SKM-1 (cell line): ENCODE results near the gene IRX4.

Experiments used
- DNase-seq: peaks from one replicate; lab custom pipeline; 2025; ENCODE audit not compliant: unreplicated experiment; lab: John Stamatoyannopoulos, UW

IRX4 gene

DNA sequence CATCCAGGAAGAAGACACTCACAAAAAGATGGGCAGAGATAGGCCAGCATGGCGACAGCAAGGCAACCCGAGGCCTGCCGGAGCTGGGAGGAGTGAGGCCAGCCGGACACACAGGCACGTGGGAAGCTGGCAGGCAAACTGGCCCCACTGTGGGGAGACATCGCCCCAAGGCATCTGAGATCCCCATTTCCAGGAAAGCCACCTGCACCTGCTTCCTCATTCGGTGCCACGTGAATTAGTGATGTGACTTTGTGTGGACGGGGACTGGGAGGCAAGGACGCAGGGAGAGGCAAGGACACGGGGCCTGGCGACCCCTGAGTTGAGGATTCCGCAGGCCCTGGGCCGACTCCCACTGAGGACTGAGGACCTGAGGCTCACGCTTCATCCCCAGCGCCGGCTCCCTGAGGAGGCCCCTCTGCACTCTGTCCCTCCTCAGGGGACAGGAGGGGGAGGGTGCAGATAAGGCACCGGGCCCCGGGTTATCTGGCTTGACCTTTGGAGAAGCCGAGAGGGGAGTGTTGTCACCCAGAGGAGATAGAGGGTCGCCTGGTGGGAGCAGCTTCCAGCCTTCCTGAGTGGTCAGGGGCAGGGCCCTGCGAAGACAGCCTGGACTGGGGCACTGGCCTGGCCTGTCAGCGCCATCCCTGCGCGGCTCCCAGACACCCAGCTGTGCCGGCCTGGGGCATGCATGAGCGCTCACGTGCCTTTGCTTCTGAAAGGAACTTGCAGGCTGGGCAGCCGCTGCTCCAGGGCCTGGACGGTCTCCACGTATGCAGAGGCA, 41.8 kb downstream of the IRX4 start:
- no peak for DNase-seq

DNA sequence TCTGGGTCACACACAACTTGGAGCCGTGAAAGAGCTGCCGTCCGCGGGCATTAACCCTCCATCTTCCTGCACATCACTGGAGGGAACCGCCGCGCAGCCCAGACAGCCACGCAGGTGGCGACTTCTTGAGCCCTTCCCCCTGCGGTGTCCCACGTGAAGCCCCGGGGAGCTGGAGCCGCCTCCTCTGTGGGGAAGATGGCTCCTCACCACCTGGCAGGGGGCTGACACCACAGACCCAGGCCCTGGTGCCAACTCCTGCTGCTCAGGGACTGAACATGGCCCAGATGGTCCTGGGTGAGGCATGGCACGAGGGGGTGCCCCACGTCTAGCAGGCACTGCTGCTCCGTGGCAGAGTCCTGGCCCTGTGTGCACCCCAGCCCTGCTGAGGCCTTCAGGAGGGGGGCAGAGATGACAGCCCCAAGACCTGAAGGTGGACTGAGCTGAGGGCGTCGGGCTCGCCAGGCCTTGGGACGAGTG, 42.6 kb downstream of the IRX4 start:
- DNase-seq, result no peak

DNA sequence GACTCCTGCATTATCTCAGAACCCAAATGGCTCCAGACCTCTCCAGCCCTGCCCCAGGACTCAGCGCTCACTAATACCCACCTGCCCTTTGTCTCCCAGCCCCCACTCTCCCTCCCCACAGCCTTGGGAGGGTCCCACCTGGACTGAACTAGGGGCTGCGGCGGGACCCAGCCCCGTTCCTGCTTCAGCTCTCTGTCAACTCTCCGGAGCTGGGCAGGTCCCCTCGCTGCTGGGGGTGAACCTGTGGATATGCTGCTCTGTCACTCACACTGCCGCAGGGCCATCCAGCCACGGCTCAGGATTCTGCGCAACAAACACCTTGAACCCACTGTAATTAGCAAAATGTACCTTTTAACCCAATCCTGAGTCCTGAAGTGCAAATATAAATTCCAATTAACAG, 44.7 kb downstream of the IRX4 start:
- DNase-seq, result no peak

DNA sequence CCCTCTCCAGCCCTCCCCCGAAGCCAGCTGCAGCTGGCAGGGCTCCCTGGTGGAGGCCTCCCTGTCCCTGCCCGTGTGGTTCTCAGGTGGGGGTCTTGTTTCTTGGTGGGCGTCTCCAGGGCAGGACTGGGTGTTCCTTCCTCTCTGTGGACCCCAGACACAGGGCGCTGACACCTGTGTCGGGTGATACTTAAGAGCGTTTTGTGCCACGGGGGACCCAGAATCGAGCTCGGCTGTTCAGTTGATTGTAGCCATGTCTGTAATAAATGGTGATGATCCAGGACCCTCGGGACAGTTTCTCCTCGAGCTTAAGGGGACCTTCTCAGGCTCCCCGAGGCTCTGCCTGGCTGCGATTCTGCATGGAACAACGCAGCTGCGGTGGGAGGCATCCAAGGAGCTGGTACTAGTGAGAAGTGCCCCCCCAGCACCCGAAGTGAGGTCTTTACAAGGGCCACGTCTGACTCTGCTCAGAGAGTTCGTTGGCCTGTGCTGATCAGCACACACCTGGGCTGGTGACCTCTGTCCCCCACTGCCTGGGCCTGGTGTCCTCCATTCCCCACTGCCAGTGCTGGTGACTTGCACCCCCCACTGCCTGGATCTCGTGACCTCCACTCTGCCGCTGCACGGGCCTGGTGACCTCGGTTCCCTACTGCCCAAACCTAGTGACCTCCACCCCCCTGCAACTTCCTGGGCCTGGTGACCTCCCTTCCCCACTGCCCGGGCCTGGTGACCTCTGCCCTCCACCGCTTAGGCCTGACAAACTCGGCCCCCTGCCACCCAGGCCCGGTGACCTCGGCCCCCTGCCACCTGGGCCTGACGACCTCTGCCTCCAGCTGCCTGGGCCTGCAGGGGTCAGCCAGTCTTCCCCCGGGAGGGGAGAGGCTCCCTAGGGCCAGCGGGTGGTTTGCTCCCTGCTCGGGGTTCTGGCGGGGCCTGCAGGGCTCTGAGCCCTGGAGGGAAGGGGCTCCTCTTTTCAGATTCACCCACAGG, 45.5 kb downstream of the IRX4 start:
- no peak for DNase-seq

DNA sequence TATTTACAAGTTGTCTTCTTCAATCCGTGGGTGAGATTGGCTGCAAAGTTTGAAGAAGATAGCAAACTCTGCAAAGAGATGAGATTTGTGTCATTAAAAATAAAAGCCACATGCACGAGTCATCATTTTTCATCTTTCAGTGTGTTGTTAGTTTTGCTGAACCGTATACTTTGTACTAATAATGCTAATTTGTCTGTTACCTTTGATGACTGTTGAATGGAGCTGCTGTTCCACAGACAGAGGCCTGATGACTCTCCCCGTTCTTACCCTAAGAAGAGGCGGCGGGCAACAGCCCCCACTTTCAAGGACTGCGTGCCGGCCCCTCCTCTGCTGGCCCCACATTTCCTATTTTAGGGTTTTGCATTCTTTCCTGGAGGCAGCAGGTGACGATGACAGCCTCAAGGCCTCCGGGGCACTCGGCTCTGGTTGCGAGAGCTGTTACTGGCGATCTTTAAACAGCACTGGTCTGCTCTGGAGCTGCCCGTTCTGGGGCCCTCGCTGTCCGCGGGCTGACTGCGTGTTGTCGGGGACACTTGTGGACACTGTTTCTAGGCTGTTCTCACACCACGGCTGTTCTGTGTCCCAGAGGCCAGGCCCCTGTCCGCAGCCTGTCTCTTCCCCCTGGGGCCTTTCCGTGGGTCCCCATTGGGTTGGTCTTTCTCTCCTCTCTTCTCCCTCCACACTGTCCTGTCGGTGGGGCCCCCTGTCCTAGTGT, 46.4 kb downstream of the IRX4 start:
- DNase-seq, result no peak

DNA sequence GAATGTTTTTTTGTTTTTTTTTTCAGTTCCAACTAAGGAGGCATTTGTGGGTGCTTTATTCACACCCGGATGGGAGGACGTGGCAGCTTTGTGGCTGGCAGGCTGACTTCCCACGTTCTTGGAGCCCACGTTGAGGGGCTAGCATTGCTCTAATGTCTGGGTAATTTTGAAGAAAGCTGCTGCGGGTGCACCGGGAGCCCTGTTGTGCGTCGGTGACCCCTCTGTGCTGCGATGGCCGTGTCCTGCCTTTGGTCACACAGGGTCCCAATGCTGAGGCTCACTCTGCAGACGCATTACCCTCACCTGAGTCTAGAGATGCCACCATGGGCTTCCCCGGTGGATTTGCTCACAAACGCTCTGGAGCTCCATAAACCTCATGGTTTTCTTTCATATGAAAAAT, 47.3 kb downstream of the IRX4 start:
- DNase-seq, result no peak

DNA sequence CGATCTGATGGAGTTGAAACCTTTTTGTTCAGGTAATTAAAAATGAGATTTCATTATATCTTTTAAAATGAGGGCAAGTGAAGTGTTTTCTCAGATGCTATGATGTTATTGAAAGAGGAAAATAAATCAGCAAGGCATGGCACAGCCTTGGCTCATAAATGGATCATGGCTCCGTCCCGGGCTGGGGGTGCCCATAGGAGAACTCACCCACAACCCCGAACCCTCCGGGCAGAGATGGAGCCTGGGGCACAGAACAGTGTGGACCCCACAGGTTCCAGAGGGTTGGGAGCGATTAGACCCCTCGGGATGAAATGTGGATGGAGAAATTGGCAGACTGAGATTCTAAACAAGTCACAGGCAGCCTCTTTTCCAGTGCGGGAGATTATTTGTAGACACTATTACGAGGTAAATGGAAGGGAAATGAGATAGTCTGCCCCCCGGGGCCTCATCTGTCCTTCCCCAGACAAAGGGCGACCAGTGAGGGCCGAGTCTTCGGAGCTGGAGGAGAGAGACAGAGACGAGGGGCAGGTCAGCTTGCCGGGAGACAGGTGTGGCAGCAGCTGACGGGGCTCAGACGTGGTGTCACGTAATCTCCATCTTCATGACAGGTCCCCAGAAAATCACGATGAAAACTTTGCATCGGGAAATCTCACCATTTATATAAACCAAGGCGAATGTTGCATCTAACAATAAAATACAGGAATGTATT, 47.9 kb downstream of the IRX4 start:
- no peak for DNase-seq

DNA sequence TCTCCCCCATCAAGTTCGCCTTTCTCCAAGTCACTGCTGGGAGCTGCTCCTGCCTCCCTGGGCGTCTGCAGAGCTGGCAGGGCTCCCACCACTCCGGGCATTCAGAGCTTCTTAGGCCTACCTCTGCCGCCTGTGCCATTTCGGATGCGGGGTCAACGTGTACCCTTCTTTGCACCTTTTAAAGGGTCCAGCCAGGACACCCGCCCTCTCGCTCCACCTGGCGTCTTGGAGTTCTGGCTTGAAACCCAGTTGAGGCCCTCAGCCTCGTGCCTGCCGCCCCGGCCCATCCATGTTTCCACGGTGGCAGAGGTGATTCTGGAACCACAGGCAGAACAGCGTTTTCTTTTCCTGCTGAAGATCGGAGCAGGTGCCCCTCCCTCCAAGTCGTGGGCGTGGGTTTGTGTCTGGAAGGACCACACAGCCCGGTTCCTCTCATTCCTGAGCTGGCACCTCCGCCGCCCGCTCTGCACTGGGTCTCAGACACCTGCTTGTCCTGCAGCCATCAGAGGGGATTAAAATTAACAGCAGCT, 48.6 kb downstream of the IRX4 start:
- no peak for DNase-seq

DNA sequence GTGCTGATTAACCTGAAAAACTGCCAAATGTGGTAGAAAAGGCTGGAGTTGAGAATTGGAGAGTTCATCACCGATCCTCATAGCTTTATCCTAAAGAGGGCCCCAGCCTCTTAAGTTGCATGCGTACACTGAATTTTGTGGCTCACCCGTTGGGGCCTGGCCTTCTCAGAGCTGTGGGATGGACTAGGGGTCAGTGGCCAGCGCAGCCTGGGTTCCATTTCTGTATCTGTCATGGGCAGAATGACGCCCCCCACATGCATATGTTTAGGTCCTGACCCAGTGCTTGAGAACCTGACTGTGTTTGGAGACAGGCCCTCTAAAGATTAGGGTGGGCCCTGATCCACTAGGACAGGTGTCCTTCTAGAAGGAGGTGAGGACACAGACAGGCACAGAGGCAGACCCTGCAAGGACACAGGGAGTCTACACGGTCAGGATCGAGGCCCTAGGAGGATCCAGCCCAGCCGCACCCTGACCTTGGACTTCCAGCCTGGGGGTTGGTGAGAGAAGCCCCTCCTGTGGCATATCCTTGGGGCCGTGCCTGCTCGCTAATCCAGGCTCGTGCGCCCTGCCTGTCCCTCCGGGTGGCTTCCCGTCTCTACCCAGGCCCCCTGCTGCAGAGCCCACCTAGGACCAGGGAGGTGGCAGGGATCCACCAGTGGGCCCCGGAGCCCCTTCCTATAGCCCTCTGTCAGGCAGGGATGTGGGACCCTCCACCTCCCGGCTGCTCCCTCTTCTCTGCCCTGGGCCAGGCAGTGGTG, 49.3 kb downstream of the IRX4 start:
- DNase-seq, result no peak

DNA sequence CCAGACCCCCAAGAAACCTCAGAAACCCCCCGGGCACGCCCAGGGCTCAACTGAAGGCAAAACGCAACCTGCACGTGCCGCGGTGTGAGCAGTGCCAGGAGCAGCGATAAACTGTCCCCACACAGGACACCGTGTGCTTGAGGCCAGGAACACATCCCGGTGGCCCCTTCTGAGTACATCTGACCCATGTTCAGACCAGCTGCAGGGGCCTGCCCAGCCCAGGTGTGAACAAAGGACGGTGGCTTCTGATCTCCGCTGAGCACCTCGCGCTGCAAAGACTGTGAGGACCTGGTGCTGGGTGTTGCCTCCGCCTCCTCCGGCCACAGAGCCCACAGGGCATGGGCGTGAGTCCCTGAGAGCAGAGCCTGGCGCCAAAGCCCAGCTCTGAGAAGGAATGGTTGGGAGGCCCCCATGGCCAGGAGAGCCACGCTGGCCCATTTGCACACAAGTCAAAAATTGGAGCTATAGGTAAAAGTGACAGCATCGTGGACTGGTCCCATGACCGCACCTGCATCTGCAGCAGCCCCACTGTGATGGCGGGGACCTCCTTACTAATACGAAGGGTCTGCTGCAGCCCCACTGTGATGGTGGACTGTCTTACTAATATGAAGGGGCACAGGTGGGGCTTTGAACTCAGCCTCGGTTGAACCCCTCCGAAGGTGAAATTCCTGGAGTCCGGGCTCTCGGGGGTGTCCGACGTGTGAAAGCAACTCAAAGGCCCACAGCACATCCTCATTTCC, 50.0 kb downstream of the IRX4 start:
- DNase-seq, result no peak

DNA sequence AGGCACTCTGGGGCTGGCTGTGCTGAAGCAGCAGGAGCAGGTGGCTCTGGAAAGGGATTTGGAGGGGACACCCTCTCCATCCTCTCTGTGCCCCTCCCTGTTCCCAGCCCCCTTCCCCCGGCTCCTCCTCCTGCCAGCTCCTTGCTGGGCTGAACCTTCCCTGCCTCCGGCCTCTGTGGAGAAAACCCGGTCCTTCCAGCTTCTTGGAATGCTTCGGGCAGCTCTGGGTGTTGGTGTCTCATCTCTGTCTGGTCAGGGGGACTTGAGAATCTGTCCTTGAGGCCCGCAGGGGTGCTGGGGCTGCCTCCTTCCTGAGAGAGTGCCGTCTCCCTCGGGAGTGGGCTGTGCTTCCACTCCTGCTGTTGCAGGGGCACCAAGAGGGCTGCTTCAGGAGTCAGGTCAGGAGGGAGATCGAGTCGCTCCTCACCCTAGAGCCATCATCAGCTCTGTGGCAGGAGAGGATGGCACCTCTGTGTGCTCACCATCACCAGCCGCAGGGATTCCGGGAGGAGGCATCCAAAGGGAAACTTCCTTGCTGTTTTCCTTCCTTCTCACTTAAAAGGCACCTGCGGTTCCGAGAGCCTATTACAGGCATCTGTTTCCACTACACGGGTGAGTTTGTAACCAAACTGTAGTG, 50.9 kb downstream of the IRX4 start:
- no peak for DNase-seq

DNA sequence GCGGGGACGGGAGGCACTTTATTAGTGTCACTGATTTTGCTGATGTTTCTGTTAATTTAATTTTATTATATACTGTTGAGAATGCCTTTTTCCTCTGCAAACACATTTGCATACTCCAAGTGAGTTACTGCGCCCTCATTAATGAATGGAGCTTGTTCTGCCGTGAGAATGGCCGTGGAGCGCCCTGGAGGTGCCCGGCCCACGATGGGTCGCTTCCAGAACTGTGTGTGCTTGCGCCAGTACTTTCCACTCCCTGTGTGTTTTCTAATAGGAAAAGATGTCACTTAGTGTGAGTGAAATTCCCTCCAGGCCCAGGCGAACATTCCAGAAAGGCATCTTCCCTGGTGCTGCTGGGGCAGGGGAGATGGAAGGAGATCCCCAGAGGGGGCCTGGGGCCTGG, 51.5 kb downstream of the IRX4 start:
- DNase-seq, result no peak

DNA sequence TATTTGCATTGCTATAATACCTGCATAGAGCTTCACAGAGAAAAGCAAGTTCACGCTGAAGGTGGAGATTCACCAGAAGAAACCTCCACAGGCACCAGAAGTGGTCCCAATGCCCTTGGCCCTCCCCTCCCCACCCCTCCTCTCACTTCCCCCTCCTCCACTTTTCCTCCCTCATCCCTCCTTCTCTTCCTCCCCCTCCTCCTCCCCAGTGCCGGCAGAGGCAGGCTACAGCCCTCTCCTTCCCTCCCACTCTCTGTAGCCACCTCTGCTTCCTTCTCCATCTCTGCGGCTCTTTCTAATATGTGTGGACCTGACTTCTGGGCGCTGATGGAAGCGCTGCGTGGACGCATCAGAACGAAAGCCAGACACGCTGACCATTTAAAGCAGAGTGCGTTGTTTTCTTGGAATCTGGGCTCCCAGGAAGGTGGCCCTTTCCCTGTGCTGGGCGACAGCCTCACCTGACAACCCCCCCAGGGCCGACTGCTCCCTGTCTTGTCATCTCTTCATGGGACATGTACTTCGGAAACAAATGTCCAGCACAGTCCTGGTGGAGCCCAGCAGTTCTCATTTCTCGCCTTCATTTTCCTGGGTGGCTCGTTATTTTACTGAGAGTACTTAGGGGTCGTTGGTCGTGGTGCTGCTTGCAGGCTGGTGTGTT, 52.0 kb downstream of the IRX4 start:
- DNase-seq, result no peak

DNA sequence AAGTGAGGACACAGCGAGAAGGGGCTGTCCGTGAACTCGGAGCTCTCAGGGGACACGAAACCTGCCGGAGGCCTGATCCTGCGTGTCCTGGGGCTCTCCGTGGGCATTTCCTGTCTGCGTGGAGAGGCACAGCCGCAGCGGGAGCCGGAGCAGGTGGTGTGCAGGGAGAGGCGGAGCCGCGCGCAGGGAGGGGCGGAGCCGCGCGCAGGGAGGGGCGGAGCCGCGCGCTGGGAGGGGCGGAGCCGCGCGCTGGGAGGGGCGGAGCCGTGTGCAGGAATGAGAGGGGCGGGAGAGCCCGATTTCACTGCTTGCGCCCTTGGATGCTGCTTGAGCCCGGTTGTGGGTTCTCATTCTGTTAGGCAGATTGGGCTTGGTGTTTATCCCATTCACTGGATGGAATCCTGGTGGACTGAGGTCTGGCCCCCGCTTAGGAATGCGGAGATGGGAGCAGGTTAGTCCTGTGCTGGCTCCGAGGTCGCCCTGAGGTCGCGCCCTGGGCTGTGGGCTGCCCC, 54.8 kb downstream of the IRX4 start:
- DNase-seq, result no peak
